ENCODE measurements around the gene CCDC116.

DNA sequence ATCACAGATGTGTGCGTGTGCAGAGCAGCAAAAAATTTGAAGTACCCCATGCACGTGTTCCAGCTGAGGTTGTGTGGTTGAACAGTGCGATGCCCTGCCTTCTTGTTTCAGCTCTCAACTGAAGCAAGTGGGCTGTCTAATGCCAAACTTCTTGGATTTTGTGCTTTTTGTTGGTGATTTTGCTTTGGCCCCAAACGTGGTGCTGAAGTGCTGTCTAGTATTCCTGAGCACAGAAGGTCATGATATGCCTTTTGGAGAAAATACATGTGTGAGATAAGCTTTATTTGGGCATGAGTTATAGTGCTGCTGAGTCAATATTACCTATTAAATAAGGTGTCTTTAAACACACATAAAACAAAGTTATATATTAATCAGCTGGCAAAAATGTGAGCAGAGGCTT, 16.8 kb upstream of the CCDC116 start:
- TF ChIP-seq, protein P1, sequence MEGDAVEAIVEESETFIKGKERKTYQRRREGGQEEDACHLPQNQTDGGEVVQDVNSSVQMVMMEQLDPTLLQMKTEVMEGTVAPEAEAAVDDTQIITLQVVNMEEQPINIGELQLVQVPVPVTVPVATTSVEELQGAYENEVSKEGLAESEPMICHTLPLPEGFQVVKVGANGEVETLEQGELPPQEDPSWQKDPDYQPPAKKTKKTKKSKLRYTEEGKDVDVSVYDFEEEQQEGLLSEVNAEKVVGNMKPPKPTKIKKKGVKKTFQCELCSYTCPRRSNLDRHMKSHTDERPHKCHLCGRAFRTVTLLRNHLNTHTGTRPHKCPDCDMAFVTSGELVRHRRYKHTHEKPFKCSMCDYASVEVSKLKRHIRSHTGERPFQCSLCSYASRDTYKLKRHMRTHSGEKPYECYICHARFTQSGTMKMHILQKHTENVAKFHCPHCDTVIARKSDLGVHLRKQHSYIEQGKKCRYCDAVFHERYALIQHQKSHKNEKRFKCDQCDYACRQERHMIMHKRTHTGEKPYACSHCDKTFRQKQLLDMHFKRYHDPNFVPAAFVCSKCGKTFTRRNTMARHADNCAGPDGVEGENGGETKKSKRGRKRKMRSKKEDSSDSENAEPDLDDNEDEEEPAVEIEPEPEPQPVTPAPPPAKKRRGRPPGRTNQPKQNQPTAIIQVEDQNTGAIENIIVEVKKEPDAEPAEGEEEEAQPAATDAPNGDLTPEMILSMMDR (IDR thresholded peaks at IDR 0.05) = no peak
- no peak for TF ChIP-seq POLR2AphosphoS5 (IDR thresholded peaks at IDR 0.05)
- TF ChIP-seq POLR2A (IDR thresholded peaks at IDR 0.05) = no peak

Measured in prostate gland (tissue), 2 donors.